Activated CD8-positive, alpha-beta T cell treated with anti-CD3 and anti-CD28 coated beads for 36 hours (primary cell): Measurements from ENCODE around the gene C1orf116. TPM values are rescaled to one million over a fixed set of nuclear protein-coding genes. Genes with fewer than 3 reads are reported as not detected.

ENCODE experiments used
- ATAC-seq: fragments of 200-7000 bp; cut with Tn5 transposase; one replicate; pipeline ENCODE4 v1.10.0; 2021; ENCODE audit warnings: mild to moderate bottlenecking, moderate library complexity
- CTCF ChIA-PET: fragments of 350-600 bp; sonication (Branson Sonifier 250); formaldehyde crosslinking; loops from one replicate; lab custom pipeline; 2021; ENCODE audit warnings: antibody characterized with exemption; lab: Charles Lee
- POLR2A ChIA-PET: fragments of 350-600 bp; sonication (Branson Sonifier 250); formaldehyde crosslinking; loops from one replicate; lab custom pipeline; 2021; ENCODE audit warnings: antibody characterized with exemption; lab: Charles Lee
- DNase-seq: peaks from one replicate; pipeline ENCODE4 v3.0.0-alpha.2; 2020
- H3K27ac Mint-ChIP-seq: one replicate; pipeline ENCODE4 v1.8.0; 2021; ENCODE audit warnings: mild to moderate bottlenecking, mixed read lengths
- H3K27me3 Mint-ChIP-seq: one replicate; pipeline ENCODE4 v1.8.0; 2021; ENCODE audit warnings: mixed read lengths
- H3K36me3 Mint-ChIP-seq: one replicate; pipeline ENCODE4 v1.8.0; 2021; ENCODE audit warnings: low read depth, mixed read lengths
- H3K4me1 Mint-ChIP-seq: one replicate; pipeline ENCODE4 v1.8.0; 2021; ENCODE audit warnings: low read depth, mixed read lengths
- H3K4me3 Mint-ChIP-seq: one replicate; pipeline ENCODE4 v1.8.0; 2021; ENCODE audit warnings: mild to moderate bottlenecking, moderate library complexity, mixed read lengths
- H3K9me3 Mint-ChIP-seq: one replicate; pipeline ENCODE4 v1.8.0; 2021; ENCODE audit warnings: mixed read lengths
- intact Hi-C: fragments of 100-400 bp; cut with micrococcal nuclease; formaldehyde crosslinking; loops from one replicate; pipeline ENCODE4 v1.10.0; 2022
- total RNA-seq, 2 experiments: library from RNA; stranded (reverse); gene quantifications; one replicate each; pipeline ENCODE4 v1.2.3, GENCODE V29; 2021
- TF ChIP-seq, protein P1 (sequence below): fragments of 200-600 bp; IDR thresholded peaks from one replicate; pipeline ENCODE4 v1.8.0; 2022; ENCODE audit warnings: antibody characterized with exemption, mild to moderate bottlenecking

C1orf116 gene
- total RNA-seq, 2 experiments from 2014 or later: 0.07 to 0.13 TPM

DNA sequence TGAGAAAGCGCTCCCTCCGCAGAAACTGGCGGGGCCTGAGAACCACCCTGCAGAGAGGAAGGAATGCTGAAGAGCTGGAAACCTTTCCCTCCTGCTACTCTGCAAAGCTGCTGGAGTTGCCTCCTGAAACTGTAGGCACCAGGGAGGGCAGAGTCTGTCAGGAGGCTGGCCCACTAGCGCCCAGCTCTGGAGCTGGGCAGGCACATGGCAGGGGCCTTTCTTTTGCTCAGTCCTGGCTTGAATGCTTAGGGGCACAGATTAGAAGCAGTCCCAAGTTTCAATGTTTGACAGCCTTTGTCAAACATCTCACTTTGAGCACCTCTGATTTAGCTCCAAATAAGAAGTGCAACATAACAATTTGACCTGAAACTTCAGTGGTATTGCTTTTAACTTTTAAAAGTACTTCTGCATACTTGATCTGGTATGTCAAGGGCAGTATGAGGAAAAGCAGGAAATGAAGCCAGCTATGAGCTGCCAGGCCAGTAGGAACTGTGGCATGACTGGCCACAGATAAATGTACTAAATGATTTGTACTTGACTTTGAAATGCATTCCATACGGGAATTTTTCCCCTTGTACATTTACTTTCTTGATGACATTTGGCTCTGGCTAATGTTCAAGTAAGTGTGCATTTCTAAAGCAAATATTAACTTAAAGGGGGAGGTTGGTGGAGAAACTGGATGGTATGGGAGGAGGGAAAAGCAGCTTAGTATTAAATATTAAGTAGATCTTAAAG is 7.2 kb downstream of the C1orf116 start:
- Mint-ChIP-seq H3K9me3 (no peaks in the 10 kb centered on the region), H3K4me1 (peaks cover 11% of the 10 kb centered on the region), H3K4me3 (no peak overlapping the region), H3K36me3 (no peaks in the 10 kb centered on the region), H3K27me3 (peaks cover 11% of the 10 kb centered on the region), H3K27ac (no peak overlapping the region)
- intact Hi-C loops: no loop called here
- CTCF ChIA-PET: interaction anchor here (0.8 to 1.9 kb wide), 4 partner anchors 7 to 89 kb away, joined by 3 to 6 read pairs (median 4); no protein-coding TSS in a partner anchor
- ATAC-seq (no peak), DNase-seq (no peak)
- TF ChIP-seq, protein P1, sequence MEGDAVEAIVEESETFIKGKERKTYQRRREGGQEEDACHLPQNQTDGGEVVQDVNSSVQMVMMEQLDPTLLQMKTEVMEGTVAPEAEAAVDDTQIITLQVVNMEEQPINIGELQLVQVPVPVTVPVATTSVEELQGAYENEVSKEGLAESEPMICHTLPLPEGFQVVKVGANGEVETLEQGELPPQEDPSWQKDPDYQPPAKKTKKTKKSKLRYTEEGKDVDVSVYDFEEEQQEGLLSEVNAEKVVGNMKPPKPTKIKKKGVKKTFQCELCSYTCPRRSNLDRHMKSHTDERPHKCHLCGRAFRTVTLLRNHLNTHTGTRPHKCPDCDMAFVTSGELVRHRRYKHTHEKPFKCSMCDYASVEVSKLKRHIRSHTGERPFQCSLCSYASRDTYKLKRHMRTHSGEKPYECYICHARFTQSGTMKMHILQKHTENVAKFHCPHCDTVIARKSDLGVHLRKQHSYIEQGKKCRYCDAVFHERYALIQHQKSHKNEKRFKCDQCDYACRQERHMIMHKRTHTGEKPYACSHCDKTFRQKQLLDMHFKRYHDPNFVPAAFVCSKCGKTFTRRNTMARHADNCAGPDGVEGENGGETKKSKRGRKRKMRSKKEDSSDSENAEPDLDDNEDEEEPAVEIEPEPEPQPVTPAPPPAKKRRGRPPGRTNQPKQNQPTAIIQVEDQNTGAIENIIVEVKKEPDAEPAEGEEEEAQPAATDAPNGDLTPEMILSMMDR: no peak
- POLR2A ChIA-PET: no interaction called here

DNA sequence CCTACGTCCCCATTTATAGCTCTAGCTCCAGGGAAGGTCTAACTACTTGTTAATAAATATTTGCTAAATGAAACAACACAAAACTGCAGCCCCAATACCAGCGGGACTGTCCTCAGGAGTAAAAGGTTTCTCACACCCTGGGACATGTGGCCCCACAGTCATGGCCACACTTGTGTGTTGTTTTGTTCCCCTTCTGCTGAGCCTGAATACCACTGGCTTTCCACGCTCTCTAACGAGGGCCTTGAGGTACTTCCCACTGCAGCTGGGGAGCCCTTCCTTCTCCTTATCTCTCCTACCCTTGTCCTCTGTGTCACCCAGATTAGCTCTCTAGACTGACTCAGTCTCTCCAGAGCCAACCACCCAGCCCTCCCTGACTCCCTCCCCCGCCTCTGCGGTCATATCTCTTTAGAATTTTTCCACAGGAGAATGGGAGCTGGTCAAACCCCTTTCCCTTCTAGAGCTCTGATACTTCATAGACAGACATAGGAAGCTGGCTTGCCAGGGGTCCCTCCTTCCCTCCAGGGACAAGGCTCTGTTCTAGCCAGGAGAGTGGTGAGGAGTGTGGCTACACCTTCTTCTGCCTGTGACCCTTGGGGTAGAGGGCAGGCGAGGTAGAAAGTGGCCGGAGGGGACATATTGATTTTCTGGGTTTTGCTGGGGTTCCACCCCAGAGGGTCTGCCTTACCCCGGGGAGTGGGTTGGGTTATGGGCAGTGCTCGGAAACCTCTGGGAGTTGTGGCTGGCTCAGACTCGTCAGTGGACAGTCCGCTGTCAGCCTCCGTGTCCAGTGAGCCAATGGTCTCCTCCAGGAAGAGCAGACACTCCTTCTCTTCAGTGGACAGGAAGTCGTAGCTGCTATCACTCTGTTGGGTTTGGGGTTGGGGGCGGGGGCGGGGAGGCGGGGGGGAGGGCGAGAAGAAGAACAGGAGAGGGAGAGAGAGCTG is 8.1 kb downstream of the C1orf116 start:
- H3K36me3 Mint-ChIP-seq: no peaks in the 10 kb centered on the region
- intact Hi-C loops: no loop called here
- H3K27ac Mint-ChIP-seq: no peak overlapping the region
- H3K27me3 Mint-ChIP-seq: peaks cover 10% of the 10 kb centered on the region
- POLR2A ChIA-PET: no interaction called here
- peaks cover 11% of the 10 kb centered on the region for H3K4me1 Mint-ChIP-seq
- DNase-seq: peak; percentile 17
- CTCF ChIA-PET: interaction anchor here (0.8 to 1.9 kb wide), 5 partner anchors 8 to 89 kb away, joined by 3 to 6 read pairs (median 6); partner anchors contain the start of gene C1orf116
- H3K4me3 Mint-ChIP-seq: no peak overlapping the region
- H3K9me3 Mint-ChIP-seq: no peaks in the 10 kb centered on the region
- TF ChIP-seq, protein P1: no peak
- ATAC-seq: no peak

DNA sequence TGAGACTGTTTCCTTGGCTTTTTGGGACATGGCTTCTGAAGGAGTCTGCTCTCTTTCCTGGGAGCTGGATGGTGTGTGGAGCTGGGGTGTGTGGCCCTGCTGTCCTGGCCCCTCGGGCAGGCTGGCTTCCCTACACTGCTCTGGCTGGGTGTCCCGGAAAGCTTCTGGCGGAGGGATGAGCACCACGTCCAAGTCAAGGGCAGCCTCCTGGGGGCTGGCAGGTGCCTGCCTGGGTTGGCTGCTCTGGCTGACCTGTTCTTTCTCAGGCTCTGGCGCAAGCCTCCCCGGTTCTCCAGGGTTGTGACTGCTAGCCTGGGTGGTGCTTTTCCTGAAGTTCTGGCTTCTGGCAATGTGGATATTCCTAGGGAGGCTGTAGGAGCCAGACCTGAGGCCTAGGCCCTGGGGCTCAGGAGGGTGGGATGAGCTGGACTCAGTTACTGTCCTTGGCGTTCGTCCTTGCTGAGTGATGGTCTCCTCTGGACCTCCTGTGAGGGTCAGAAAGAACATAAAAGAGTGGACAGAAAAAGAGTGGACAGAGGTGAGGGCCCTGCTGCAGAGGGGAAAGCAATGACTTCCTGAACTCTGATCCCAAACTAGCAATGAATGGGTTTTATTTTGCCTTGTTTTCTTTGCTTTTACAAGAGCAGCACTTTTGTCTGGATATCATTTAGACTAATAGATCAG is 9.4 kb downstream of the C1orf116 start:
- no peaks in the 10 kb centered on the region for H3K36me3 Mint-ChIP-seq
- H3K4me3 Mint-ChIP-seq: no peak overlapping the region
- ChIA-PET POLR2A (no interaction called here), CTCF (interaction anchor here (1.1 to 1.7 kb wide), 4 partner anchors 19 to 88 kb away, joined by 3 to 9 read pairs (median 5); no protein-coding TSS in a partner anchor)
- intact Hi-C loops: no loop called here
- H3K27ac Mint-ChIP-seq: no peak overlapping the region
- peaks cover 11% of the 10 kb centered on the region for H3K4me1 Mint-ChIP-seq
- H3K27me3 Mint-ChIP-seq: peaks cover 6% of the 10 kb centered on the region
- DNase-seq (no peak), ATAC-seq (no peak)
- no peaks in the 10 kb centered on the region for H3K9me3 Mint-ChIP-seq
- TF ChIP-seq, protein P1: no peak

DNA sequence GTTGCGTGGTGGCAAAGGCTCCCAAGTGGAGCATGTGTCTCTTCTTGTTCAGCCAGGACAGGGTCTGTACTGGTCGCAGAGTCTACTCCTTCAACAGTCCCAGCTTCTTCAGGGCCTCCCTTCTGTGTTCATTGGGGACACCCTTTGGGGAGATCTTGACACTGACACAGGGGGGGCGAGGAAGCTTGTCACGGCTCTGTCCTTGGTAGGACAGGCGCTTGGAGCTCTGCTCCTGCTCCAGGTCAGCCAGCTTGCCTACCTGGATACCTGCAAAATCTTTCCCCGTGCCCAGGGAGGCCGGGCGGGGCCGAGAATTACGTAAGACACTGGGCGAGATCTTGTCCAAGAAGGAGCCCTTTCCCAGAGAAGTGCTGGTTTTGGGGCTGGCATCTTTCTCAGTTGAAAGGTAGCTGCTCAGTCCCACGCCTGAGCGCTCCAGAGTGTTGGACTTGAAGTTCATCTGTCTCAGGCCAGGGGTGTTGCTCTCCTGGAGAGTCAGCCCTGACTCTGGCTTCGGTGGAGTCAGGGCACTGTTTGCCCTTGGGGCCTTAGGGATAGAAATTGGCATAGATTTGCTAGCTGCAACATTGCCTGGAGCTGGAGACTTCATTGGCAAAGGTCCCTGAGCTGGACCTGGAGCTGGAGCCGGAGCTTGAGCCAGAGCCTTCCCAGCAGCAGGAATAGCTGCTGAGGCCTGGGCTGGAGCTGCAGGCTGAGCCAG is 10.5 kb downstream of the C1orf116 start:
- Mint-ChIP-seq H3K27me3 (peaks cover 1% of the 10 kb centered on the region), H3K4me3 (no peak overlapping the region), H3K36me3 (no peaks in the 10 kb centered on the region), H3K4me1 (peaks cover 11% of the 10 kb centered on the region), H3K9me3 (no peaks in the 10 kb centered on the region), H3K27ac (no peak overlapping the region)
- CTCF ChIA-PET: interaction anchor here (1.0 to 1.5 kb wide), 5 partner anchors 17 to 478 kb away, joined by 3 to 9 read pairs (median 4); no protein-coding TSS in a partner anchor
- DNase-seq (no peak), ATAC-seq (no peak)
- intact Hi-C loops: no loop called here
- POLR2A ChIA-PET: no interaction called here
- TF ChIP-seq, protein P1: no peak
